GM18909 (cell line): Measurements from ENCODE around the gene OTUB2.

Source experiments
- ATAC-seq: cut with Tn5 transposase; IDR thresholded peaks from one replicate; pipeline ENCODE4 v1.9.1; 2021; ENCODE audit warnings: mild to moderate bottlenecking; ENCODE audit not compliant: unreplicated experiment, poor library complexity

The OTUB2 gene

GRCh38 chr14:94020267-94020666 is 5.9 kb upstream of the OTUB2 start:
- ATAC-seq: no peak

- ATAC-seq: no peak
These were observed 5.1 kb upstream of the OTUB2 start for GRCh38 chr14:94021001-94021400.

- no peak for ATAC-seq
These were observed 4.6 kb upstream of the OTUB2 start for GRCh38 chr14:94021416-94022157.

GRCh38 chr14:94022532-94023411 is 3.4 kb upstream of the OTUB2 start:
- ATAC-seq: no peak

- ATAC-seq: no peak
These were observed 1.6 kb upstream of the OTUB2 start for GRCh38 chr14:94024549-94024948.

GRCh38 chr14:94025720-94026119 is 420 bp upstream of the OTUB2 start:
- ATAC-seq: no peak

- no peak for ATAC-seq
These were observed 839 bp downstream of the OTUB2 start for GRCh38 chr14:94026889-94027469.

- no peak for ATAC-seq
These were observed 1.7 kb downstream of the OTUB2 start for GRCh38 chr14:94027566-94028449.

GRCh38 chr14:94028450-94028826 is 2.3 kb downstream of the OTUB2 start:
- no peak for ATAC-seq

- ATAC-seq: no peak
These were observed 3.1 kb downstream of the OTUB2 start for GRCh38 chr14:94029265-94029664.

GRCh38 chr14:94029671-94030203 is 3.6 kb downstream of the OTUB2 start:
- no peak for ATAC-seq

GRCh38 chr14:94030571-94030970 is 4.4 kb downstream of the OTUB2 start:
- ATAC-seq: no peak

GRCh38 chr14:94031161-94031882 is 5.2 kb downstream of the OTUB2 start:
- ATAC-seq: no peak

- ATAC-seq: no peak
These were observed 5.7 kb downstream of the OTUB2 start for GRCh38 chr14:94031883-94032279.

GRCh38 chr14:94034886-94035285 is 8.7 kb downstream of the OTUB2 start:
- ATAC-seq: no peak

- peak; percentile 88 for ATAC-seq
These were observed 10.4 kb downstream of the OTUB2 start for GRCh38 chr14:94036313-94037167.

GRCh38 chr14:94037954-94038353 is 11.8 kb downstream of the OTUB2 start:
- ATAC-seq: no peak

- ATAC-seq: no peak
These were observed 12.4 kb downstream of the OTUB2 start for GRCh38 chr14:94038510-94038909.
